SHP77 treated with DMSO at 0.1 percent for 48 hours (cell line): ENCODE measurements around the gene GALNT3.
A peak's percentile ranks its signal among the peaks of the same experiment; 100 is the strongest.

Experiments
- DNase-seq: peaks from one replicate; lab custom pipeline; 2025; lab: John Stamatoyannopoulos, UW

The GALNT3 gene

DNA sequence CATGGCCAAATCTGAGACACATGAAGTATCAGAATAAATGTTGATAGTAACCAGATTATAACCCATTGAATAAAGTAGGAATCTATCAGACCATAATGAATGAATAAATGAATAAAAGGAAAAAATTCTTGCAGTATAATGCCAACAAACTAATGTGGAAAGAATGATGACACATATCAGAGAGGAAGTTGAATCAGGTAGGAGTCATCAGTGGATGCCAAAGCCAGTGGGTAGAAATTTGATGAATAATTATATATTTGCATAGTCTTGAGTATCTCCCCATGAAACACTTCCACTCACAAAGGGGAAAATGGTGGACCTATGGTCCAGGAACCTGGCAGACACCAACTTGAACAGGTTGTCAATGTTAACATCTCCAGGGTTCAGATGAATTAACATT is 68.6 kb downstream of the GALNT3 start:
- DNase-seq = no peak

- DNase-seq = no peak
These were observed 73.5 kb downstream of the GALNT3 start for GRCh38 chr2:165720511-165720910.

DNA sequence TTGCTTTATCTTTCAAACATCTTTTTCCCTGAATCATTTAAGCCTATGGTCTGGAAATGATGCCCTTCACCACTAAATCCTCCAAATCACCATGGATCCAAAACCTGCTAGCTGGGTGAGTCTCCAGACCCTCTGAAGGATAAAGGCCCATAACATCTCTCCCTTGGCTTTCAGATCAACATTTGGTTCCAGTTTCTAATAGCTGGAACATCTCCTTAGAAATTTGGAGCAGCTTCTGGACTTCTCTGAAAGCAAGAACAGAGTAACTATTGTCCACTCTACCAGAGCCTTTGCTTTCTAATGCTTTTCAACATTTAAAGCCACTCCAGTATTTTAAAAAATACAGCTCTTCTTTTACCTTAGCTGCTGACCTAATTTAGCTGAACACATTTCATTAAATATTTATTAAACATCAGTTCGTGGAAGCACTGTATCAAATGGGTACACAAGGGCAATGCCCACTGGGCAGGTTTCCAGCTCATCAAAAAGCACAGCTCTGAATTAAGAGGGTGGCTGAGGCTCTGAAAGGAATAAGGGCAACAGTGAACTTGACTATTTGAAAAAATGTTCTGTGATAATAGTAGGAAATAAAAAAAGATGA is 75.3 kb downstream of the GALNT3 start:
- DNase-seq = no peak

GRCh38 chr2:165716091-165716490 is 78.0 kb downstream of the GALNT3 start:
- DNase-seq = no peak

DNA sequence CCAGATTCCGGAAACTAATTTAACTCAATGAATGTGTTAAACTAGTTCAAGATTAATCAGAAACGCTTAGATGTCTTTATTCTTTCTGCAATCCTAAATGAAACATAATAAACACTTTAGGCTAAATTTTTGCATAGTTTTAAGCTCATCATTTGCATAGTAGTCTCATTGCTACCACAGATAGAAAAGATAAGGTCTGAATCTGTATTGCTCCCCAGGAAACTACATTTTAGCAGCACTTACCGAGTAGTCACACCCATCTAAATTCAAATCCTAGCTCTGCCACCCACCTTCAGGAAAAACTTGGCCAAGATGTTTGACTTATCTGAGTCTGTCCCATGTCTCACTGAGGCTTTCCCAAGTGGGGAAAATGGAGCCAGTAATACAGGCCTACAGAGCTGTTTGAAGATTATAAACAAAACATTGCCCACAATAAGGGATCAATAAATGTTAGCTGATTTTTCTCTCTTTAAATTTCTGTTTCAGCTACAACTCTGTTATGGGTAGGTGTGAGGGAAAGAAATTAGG is 87.0 kb downstream of the GALNT3 start:
- DNase-seq = no peak

GRCh38 chr2:165701147-165701546 is 92.9 kb downstream of the GALNT3 start:
- no peak for DNase-seq

DNA sequence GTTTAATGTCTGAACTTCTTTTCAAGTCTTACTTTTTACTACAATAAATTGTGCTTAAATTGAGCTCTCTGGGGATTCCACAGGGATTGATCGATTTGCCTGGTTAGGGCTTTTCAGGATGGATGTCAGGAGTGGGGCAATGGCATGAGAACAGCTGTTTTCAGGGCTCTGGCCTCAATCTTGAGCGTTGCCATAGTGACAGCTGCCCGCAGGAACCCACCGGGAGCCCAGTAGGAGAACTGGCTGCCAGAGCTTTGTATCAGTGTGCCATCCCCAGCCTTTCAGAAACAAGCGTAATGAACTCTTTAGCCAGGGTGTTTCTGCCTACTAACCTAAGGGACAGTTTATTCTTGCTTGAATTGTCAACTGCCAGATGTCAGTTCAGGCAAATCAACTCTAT is 93.5 kb downstream of the GALNT3 start:
- DNase-seq = no peak

DNA sequence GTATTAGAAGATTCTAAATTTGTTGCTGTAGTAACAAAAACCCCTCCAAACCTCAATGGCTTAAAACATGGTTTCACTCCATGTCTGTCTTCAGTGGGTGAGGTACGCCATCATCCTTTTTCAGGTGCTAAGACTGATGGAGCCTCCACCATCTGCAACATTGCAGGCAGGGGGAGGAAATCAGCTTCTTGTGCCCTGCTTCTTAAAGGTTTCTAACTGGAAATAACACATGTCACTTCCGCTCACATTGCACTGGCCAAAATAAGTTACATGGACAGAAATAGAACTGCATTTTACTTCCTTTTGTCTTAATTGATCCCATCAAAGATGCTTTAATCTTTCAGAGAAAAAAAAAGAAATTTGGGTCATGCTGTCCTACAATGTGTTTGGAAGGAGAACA is 94.1 kb downstream of the GALNT3 start:
- no peak for DNase-seq

DNA sequence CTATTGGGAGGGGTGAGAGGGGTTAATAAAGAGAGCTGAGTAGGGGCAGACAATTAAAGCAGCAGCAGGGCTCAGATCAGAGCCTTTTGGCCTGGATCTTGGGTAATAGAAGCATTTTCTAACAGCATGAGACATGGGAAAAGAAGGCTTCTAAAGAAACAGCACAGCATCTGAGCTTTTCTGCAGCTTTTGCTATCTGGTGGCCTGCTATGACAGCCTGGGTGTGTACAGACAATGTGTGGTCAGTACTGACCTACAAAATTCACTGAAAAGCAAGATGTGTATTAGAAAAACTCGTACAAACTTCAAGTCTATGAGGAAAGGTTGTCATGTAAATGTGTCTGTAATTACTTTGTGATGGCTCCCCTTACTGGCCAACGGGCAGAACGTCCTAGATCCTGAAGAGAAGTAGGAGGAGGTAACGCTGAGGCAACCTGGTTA is 95.6 kb downstream of the GALNT3 start:
- DNase-seq = peak; percentile 15

GRCh38 chr2:165697748-165698443 is 96.2 kb downstream of the GALNT3 start:
- no peak for DNase-seq
